ENCODE measurements around the gene CA10.

The CA10 gene

GRCh38 chr17:51855806-51856205 lies 302.7 kb downstream of the CA10 start:
- DNase-seq: no peak

- DNase-seq: peak; percentile 25
Measured at GRCh38 chr17:51853857-51854256, 304.7 kb downstream of the CA10 start.

GRCh38 chr17:51852603-51853002 lies 305.9 kb downstream of the CA10 start:
- no peak for DNase-seq

- DNase-seq: no peak
Measured at GRCh38 chr17:51850201-51850600, 308.3 kb downstream of the CA10 start.

GRCh38 chr17:51848451-51848850 lies 310.1 kb downstream of the CA10 start:
- no peak for DNase-seq

- no peak for DNase-seq
Measured at GRCh38 chr17:51846566-51846965, 311.9 kb downstream of the CA10 start.

GRCh38 chr17:51845776-51846175 lies 312.7 kb downstream of the CA10 start:
- DNase-seq: no peak

- DNase-seq: no peak
Measured at GRCh38 chr17:51842763-51843162, 315.8 kb downstream of the CA10 start.

- DNase-seq: no peak
Measured at GRCh38 chr17:51841669-51842068, 316.8 kb downstream of the CA10 start.

GRCh38 chr17:51840688-51841087 lies 317.8 kb downstream of the CA10 start:
- no peak for DNase-seq

- DNase-seq: no peak
Measured at GRCh38 chr17:51833620-51834019, 324.9 kb downstream of the CA10 start.

GRCh38 chr17:51833045-51833444 lies 325.5 kb downstream of the CA10 start:
- DNase-seq: no peak

- no peak for DNase-seq
Measured at GRCh38 chr17:51830886-51831285, 327.6 kb downstream of the CA10 start.

- DNase-seq: no peak
Measured at GRCh38 chr17:51830451-51830850, 328.1 kb downstream of the CA10 start.

GRCh38 chr17:51828901-51829300 lies 329.6 kb downstream of the CA10 start:
- no peak for DNase-seq

- no peak for DNase-seq
Measured at GRCh38 chr17:51827140-51827539, 331.4 kb downstream of the CA10 start.

- DNase-seq: no peak
Measured at GRCh38 chr17:51820766-51821165, 337.7 kb downstream of the CA10 start.

- DNase-seq: no peak
Measured at GRCh38 chr17:51820252-51820651, 338.3 kb downstream of the CA10 start.

GRCh38 chr17:51819341-51820219 lies 338.9 kb downstream of the CA10 start:
- no peak for DNase-seq

GRCh38 chr17:51818777-51819176 lies 339.7 kb downstream of the CA10 start:
- no peak for DNase-seq

- no peak for DNase-seq
Measured at GRCh38 chr17:51817955-51818354, 340.6 kb downstream of the CA10 start.

GRCh38 chr17:51817117-51817516 lies 341.4 kb downstream of the CA10 start:
- no peak for DNase-seq

GRCh38 chr17:51815097-51815496 lies 343.4 kb downstream of the CA10 start:
- no peak for DNase-seq

- no peak for DNase-seq
Measured at GRCh38 chr17:51814521-51814920, 344.0 kb downstream of the CA10 start.

- DNase-seq: no peak
Measured at GRCh38 chr17:51813784-51814174, 344.7 kb downstream of the CA10 start.
